Skeletal muscle satellite cell (primary cell): Measurements from ENCODE around the gene NEB.

Source experiments
- H3K27me3 ChIP-seq: 2 replicates; pipeline ENCODE4 v1.7.0; 2013; ENCODE audit warnings: low read length; ENCODE audit not compliant: control insufficient read depth, insufficient read depth
- H3K36me3 ChIP-seq: 2 replicates; pipeline ENCODE4 v1.7.0; 2013; ENCODE audit warnings: mild to moderate bottlenecking, control low read depth, low read length; ENCODE audit not compliant: insufficient read depth
- H3K4me1 ChIP-seq: 2 replicates; pipeline ENCODE4 v1.7.0; 2013; ENCODE audit warnings: low read length; ENCODE audit not compliant: control insufficient read depth, insufficient read depth
- H3K4me2 ChIP-seq: 2 replicates; pipeline ENCODE4 v1.7.0; 2013; ENCODE audit warnings: mild to moderate bottlenecking, low read length
- H3K4me3 ChIP-seq: 2 replicates; pipeline ENCODE4 v1.7.0; 2013; ENCODE audit warnings: low read length
- H3K9ac ChIP-seq: 2 replicates; pipeline ENCODE4 v1.7.0; 2013; ENCODE audit warnings: mild to moderate bottlenecking, low read depth, low read length, moderate library complexity
- H3K9me3 ChIP-seq: replicated peaks from 2 replicates; pipeline ENCODE4 v1.7.0; 2013; ENCODE audit warnings: mild to moderate bottlenecking, control low read depth, low read length

Gene NEB

DNA sequence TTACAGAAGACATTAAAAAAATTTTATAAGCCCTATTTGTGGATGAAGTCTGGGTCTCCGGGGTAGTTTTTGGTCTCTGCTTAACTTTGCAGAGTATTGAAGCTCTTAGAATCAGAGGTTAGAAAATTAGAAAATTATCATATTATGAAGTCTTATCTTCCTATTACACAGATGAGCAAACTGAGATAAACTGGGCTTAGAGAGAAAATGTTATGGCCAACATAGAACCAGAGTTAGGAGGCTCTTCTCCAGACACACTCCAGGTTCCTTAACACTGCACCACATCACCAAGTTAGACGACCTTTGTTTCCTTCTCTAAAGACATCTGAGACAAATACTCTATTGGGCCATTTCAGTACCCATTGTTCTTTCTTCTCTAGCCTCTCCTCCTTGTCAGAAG lies 36.7 kb upstream of the NEB start:
- Histone ChIP-seq H3K9ac (no peak overlapping the region), H3K4me1 (peaks cover 29% of the 10 kb centered on the region), H3K36me3 (peaks cover 1% of the 10 kb centered on the region), H3K4me2 (no peak overlapping the region), H3K27me3 (no peaks in the 10 kb centered on the region), H3K9me3 (no peaks in the 10 kb centered on the region), H3K4me3 (no peak overlapping the region)

DNA sequence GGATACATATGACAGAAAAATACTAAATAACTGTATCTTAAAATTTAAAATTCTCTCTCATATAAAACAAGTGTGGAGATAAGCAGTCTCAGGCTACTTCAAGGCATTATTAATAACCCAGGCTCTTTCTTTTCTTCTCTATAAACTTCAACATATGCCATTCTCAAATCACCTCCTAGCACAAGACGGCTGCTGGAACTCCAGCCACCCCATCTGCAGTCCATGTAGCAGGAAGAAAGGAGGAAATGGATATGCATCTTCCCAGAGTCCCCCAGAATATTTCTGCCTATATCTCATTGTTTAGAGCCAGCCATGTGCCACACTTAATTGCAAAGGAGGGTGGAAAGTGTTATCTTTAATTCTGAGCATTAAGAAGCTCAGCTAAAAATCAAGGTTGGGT lies 35.3 kb upstream of the NEB start:
- Histone ChIP-seq H3K4me3 (no peak overlapping the region), H3K4me1 (peaks cover 16% of the 10 kb centered on the region), H3K36me3 (no peaks in the 10 kb centered on the region), H3K9me3 (no peaks in the 10 kb centered on the region), H3K4me2 (no peak overlapping the region), H3K27me3 (no peaks in the 10 kb centered on the region), H3K9ac (no peak overlapping the region)

DNA sequence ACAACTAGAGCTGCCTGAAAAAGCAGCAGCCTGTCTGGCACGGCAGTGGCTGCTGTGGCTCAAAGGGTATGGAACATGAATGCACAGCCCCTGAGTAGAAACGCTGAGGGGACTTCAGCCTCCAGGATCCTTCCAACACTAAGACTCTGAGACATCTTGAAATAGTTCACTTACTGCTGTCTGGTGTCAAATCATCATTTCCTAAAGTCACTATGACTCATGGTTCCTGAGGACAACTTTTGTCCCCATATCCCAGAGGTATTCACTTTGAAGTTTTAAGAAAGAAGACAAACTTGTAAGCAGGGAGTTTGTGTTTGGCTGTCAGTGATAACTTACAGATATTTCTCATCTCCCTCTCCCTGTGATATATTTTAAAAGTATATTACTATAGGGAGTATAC lies 33.3 kb upstream of the NEB start:
- no peaks in the 10 kb centered on the region for H3K36me3 ChIP-seq
- H3K27me3 ChIP-seq = no peaks in the 10 kb centered on the region
- H3K9me3 ChIP-seq = no peaks in the 10 kb centered on the region
- H3K4me2 ChIP-seq = no peak overlapping the region
- no peak overlapping the region for H3K9ac ChIP-seq
- H3K4me3 ChIP-seq = no peak overlapping the region
- peaks cover 12% of the 10 kb centered on the region for H3K4me1 ChIP-seq

- H3K36me3 ChIP-seq = no peaks in the 10 kb centered on the region
- H3K9ac ChIP-seq = no peak overlapping the region
- no peak overlapping the region for H3K4me2 ChIP-seq
- H3K27me3 ChIP-seq = no peaks in the 10 kb centered on the region
- H3K4me3 ChIP-seq = no peak overlapping the region
- H3K4me1 ChIP-seq = peaks cover 8% of the 10 kb centered on the region
- no peaks in the 10 kb centered on the region for H3K9me3 ChIP-seq
Observed at GRCh38 chr2:151766437-151767153, 32.3 kb upstream of the NEB start.

DNA sequence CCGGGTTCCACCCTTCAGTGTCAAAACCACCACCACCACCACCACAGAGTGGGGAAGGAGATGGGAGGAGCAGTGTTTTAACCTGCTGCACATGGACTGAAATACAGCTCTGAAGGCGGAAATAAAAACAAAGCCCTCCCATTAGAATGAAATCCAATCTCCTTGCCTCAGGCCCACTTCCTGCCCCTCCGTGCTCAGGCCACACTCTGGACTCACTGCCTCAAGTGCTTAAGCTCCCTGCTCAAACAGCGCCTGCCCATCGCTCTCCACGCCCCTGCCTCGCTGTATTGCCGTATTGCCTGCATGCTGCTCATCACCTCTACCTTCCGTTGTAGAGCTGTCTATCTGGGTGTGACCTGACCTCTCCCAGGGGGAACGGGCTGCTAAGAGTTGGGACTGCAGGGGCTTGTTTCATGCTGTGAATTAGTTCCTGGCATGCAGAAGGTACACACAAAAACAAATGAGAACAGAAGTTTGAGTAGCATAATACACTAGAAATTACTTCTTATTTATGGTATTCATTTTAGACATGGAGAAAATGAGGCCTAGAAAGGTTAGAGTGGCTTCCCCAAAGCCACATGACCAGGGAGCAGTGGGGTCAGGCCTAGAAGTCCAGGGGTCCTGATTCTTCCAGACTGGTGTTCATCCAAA lies 31.6 kb upstream of the NEB start:
- Histone ChIP-seq H3K4me3 (no peak overlapping the region), H3K4me2 (no peak overlapping the region), H3K4me1 (peaks cover 8% of the 10 kb centered on the region), H3K9ac (no peak overlapping the region), H3K36me3 (no peaks in the 10 kb centered on the region), H3K9me3 (no peaks in the 10 kb centered on the region), H3K27me3 (no peaks in the 10 kb centered on the region)

GRCh38 chr2:151762694-151763093 lies 28.4 kb upstream of the NEB start:
- no peaks in the 10 kb centered on the region for H3K27me3 ChIP-seq
- H3K4me1 ChIP-seq = peaks cover 5% of the 10 kb centered on the region
- no peak overlapping the region for H3K4me2 ChIP-seq
- no peak overlapping the region for H3K9ac ChIP-seq
- no peaks in the 10 kb centered on the region for H3K36me3 ChIP-seq
- no peak overlapping the region for H3K4me3 ChIP-seq
- no peaks in the 10 kb centered on the region for H3K9me3 ChIP-seq

GRCh38 chr2:151761687-151762086 lies 27.4 kb upstream of the NEB start:
- Histone ChIP-seq H3K4me1 (no peaks in the 10 kb centered on the region), H3K27me3 (no peaks in the 10 kb centered on the region), H3K9me3 (no peaks in the 10 kb centered on the region), H3K9ac (no peak overlapping the region), H3K4me3 (no peak overlapping the region), H3K4me2 (no peak overlapping the region), H3K36me3 (no peaks in the 10 kb centered on the region)

GRCh38 chr2:151761193-151761592 lies 26.9 kb upstream of the NEB start:
- no peaks in the 10 kb centered on the region for H3K27me3 ChIP-seq
- H3K4me3 ChIP-seq = no peak overlapping the region
- no peaks in the 10 kb centered on the region for H3K36me3 ChIP-seq
- no peaks in the 10 kb centered on the region for H3K9me3 ChIP-seq
- no peaks in the 10 kb centered on the region for H3K4me1 ChIP-seq
- no peak overlapping the region for H3K9ac ChIP-seq
- no peak overlapping the region for H3K4me2 ChIP-seq

- no peak overlapping the region for H3K4me2 ChIP-seq
- no peaks in the 10 kb centered on the region for H3K36me3 ChIP-seq
- no peak overlapping the region for H3K9ac ChIP-seq
- no peaks in the 10 kb centered on the region for H3K9me3 ChIP-seq
- no peaks in the 10 kb centered on the region for H3K27me3 ChIP-seq
- no peak overlapping the region for H3K4me3 ChIP-seq
- no peaks in the 10 kb centered on the region for H3K4me1 ChIP-seq
Observed at GRCh38 chr2:151760139-151760650, 25.9 kb upstream of the NEB start.

GRCh38 chr2:151758744-151759143 lies 24.5 kb upstream of the NEB start:
- no peak overlapping the region for H3K4me2 ChIP-seq
- no peak overlapping the region for H3K4me3 ChIP-seq
- H3K27me3 ChIP-seq = no peaks in the 10 kb centered on the region

DNA sequence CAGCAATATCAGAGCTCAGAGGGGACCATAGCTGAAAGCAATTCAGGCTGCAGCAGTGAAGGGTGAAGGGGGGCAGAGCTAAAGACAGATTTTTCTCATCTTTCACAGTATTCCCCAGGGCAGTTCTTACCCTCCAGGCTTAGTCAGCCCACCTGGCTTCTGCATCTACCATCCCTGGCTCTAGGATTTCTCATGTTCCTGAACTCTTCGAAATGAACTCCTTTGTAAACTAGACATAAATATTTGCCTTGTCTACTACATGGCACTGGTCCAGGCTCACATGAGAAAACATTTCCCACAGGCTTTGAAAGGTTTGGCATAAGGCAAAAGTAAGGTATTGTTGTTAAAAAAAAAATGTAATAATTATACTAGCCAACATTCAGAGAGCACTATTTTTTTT lies 23.6 kb upstream of the NEB start:
- no peaks in the 10 kb centered on the region for H3K36me3 ChIP-seq
- H3K4me1 ChIP-seq = no peaks in the 10 kb centered on the region
- H3K9me3 ChIP-seq = no peaks in the 10 kb centered on the region
- H3K4me2 ChIP-seq = no peak overlapping the region
- H3K4me3 ChIP-seq = no peak overlapping the region
- H3K27me3 ChIP-seq = no peaks in the 10 kb centered on the region
- no peak overlapping the region for H3K9ac ChIP-seq

More at GRCh38 chr2:151758744-151759143, 24.5 kb upstream of the NEB start:
- H3K9ac ChIP-seq = no peak overlapping the region
- H3K36me3 ChIP-seq = no peaks in the 10 kb centered on the region
- no peaks in the 10 kb centered on the region for H3K4me1 ChIP-seq
- no peaks in the 10 kb centered on the region for H3K9me3 ChIP-seq

- Histone ChIP-seq H3K27me3 (no peaks in the 10 kb centered on the region), H3K36me3 (no peaks in the 10 kb centered on the region), H3K4me1 (no peaks in the 10 kb centered on the region), H3K9me3 (no peaks in the 10 kb centered on the region), H3K9ac (no peak overlapping the region), H3K4me3 (no peak overlapping the region), H3K4me2 (no peak overlapping the region)
Observed at GRCh38 chr2:151756820-151757219, 22.5 kb upstream of the NEB start.
